ENCODE measurements around the gene GOPC.

- no peak for TF ChIP-seq CTCF (IDR thresholded peaks at IDR 0.05)
- no peak for TF ChIP-seq POLR2A (IDR thresholded peaks at IDR 0.05)
Measured at GRCh38 chr6:117512987-117513573, 89.2 kb downstream of the GOPC start.
